DMS114 treated with DMSO at 0.1 percent for 48 hours (cell line): ENCODE measurements around the gene LASP1NB.

Source experiments
- DNase-seq: peaks from one replicate; lab custom pipeline; 2025; ENCODE audit not compliant: unreplicated experiment; lab: John Stamatoyannopoulos, UW

LASP1NB gene

DNA sequence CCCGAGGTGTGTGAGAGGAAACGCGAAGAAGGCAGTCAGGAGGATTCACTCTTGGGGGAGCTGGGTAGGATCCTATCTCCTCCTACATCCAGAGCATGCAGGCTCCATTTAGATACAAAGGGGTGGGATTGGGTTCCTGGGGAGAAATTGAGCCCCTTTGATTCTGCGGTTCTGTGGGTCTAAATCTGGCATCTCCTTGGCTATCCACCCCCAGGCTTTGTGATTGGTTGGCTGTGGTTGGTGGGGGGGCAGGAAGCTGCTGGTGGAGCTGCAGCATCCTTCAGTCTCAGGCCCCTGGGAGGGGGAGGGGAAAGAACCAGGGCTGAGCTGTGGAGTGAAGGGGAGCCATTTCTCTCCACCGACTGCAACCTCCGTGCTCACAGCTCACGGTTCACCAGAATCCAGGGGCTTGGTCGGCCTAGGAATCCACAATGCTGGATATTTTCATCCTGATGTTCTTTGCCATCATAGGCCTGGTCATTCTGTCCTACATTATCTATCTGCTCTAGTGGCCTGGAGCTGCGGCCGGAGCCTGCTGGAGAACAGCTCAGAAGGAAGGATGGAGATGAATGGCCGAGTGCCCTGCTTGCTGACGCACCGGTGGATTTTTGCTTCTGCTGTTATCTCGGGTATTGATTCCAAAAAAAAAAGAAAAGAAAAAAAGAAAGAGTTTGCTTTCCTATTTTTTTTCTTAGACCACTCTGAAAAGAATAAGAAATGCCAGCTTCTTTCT is at the start of gene LASP1NB:
LASP1NB (plus strand) TSS at position 352 of the 733 bp plus-strand sequence.
- DNase-seq: no peak

DNA sequence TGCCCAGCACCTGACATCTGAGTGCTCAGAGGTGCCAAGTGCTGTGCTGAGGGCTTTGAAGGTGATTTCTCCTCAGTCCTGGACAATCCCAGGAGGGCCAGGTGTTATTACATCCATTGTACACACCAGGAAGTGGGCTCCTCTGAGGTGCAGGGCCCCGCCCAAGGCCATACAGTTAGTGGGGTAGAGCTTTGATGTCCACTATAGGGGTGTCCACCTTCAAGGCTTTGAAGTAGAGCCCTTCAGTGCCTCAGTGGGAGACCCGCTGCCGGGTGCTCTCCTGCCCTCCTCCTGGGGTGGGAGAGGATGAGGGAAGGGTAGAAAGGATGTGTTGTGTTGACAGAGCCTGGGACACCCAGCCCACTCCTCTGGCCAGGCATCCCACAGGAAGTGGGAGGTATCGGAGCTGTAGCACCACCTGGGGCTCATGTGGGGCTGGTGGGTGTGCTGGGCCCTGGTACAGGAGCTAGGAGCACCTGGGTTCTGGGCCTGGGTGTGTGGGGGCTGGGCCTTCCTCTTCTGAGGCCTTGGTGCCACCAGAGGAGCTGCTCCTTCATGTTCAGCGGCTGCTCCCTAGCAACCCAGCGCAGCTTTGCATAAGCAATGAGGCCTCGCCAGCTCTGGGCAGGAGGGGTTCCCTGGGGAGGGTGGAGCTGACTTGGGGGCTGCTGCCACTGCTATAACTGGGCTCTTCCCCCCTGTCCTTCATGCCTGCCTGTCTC is 48.1 kb upstream of the LASP1NB start:
- no peak for DNase-seq

DNA sequence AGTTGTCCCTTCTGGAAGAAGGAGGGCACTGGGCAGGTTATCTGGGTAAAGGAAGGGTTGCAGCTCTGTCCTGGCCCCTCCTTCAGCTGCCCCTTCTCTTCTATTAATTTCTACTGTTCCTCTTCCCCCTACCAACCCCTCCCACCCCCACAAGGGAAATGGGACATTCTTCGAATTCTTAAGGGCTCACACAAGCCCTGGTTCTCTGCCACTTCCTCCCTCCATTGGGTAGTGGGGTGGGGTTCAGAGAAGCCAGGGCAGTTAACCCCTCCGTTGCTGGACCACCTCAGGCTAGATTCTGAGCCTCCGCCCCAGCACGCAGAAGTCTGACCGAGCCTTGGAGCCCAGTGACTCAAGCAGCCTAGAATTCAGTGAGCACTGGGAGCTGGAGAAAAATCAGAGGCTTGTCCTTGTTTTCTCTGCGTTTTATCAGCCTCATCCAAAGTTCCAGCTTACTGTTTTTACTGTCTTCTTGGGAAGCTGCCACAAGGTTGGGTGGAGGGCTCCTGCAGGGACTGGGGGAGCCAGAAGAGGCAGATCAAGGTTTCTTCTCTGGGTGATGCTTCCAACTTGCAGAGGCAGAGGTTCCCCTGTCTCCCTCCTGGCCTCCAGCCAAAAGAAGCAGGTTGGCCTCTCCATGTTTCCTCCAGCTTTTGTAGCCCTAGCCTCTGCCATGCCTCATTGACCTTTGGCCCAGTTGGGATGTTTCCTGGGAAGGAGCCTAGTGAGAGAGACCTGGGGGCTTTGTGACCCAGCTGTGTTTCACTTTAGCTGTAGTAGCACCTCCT is 45.3 kb upstream of the LASP1NB start:
- DNase-seq: no peak

DNA sequence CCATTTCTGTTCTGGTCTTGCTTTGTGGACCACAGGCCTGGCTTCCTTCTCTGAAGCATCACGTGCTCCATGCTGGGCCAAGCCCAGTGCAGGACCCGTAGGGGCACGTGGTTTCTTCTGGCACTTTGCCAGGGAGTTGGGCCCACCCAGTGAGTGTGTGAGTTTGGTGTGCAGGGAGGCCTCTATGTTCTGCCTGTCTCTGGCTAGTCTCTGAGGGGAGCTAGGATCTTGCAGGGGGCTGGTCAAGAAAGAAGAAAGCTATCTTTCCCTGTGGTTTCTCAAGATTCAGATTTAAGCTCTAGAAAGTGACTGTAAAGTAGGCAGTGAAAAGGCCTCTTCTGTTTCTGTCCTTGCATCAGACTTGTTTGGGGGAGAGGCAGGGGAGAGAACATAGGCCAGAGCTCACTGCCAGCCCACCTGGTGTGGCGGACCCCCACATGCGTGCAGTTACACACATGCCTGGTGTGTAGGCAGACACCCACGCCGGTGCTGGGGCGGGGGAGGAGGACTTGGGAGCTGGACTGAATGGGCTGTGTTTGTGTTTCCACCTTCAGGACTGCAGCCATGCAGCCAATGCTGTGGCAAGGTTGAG is 43.7 kb upstream of the LASP1NB start:
- DNase-seq: no peak

DNA sequence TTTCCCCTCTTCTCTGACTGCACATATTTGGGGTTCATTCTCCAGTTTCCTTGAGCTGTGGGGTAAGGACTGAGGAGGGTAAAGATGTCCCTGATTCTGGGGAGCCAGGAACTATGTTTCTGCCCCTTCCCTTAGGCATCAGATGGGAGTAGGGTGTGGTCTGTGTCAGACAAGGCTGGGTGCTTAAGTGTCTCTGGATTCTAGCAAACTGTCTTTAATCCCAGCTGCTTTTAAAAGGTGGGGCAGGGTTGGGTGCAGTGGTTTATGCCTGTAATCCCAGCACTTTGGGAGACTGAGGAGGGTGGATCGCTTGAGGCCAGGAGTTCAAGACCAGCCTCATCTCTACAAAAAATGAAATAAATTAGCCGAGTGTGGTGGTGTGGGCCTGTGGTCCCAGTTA is 42.5 kb upstream of the LASP1NB start:
- no peak for DNase-seq

DNA sequence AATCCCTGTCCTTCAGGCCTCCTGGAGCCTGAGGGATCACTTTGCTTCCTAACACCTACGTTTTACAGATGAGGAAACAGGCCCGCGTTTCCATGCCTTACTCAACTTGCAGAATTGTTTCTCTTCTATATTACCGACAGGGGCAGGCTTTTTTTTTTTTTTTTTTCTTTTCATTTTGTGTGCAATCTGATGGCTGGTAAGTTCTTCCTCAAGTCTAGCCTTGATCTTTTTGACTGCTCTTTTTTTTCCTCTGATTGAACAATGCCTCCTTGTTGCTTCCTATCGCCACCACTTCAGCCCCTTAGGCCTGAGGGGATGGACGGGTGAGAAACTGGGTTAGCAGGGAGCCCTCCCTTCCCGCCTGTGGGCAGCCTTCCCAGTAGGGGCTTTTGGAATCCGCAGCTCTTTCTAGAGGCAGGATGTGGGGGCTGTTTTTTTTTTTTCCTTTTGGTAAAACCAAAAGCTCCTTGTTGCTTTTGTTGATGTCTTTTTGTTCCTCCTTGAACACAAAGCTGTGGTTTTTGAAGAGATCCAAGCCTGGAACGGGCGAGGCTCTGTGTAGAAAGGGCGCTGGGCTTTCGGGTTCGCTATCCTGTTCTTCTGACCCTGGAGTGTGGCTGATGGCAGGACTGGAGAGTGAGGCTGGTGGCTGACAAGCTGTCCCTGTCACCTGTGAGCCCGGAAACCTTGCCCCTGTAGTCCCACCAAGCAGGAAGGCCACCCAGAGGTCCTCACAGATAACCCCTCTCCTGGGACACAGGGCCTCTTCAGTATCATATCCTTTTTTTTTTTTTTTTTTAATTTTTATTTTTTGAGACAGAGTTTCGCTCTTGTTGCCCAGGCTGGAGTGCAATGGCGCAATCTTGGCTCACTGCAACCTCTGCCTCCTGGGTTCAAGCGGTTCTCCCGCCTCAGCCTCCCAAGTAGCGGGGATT is 41.6 kb upstream of the LASP1NB start:
- DNase-seq: no peak

DNA sequence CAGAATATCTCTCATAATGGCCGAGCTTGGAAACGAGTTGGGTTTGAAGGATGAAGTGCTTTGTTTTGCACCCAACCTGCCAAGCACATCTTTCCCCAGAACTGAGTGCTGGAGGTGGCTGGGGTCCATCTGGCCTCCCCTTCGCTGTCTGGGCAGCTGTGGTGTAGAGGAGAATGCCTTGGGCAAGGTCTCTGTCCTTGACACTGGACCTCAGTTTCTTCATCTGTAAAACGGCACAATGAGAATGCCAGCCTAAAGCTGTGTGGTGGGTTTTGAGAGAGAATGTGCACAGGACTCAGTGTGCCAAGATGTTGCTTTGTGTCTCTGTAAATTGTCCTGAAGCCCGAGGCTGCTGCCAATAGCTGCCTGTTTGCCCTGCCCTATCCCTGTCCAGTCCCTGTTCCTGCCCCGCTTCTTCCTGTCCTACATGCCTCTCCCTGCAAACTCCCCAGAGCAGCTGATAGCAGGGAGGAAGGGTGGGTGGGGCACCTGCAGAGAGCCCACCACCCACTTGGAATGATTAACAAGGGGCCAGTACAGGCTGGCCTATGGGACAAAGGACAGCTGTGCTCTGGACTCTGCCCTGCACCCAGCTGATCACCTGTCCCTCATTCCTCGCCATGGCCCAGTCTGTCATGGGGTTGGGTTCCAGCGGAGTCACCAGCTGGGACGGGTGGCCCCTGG is 40.2 kb upstream of the LASP1NB start:
- DNase-seq: no peak

DNA sequence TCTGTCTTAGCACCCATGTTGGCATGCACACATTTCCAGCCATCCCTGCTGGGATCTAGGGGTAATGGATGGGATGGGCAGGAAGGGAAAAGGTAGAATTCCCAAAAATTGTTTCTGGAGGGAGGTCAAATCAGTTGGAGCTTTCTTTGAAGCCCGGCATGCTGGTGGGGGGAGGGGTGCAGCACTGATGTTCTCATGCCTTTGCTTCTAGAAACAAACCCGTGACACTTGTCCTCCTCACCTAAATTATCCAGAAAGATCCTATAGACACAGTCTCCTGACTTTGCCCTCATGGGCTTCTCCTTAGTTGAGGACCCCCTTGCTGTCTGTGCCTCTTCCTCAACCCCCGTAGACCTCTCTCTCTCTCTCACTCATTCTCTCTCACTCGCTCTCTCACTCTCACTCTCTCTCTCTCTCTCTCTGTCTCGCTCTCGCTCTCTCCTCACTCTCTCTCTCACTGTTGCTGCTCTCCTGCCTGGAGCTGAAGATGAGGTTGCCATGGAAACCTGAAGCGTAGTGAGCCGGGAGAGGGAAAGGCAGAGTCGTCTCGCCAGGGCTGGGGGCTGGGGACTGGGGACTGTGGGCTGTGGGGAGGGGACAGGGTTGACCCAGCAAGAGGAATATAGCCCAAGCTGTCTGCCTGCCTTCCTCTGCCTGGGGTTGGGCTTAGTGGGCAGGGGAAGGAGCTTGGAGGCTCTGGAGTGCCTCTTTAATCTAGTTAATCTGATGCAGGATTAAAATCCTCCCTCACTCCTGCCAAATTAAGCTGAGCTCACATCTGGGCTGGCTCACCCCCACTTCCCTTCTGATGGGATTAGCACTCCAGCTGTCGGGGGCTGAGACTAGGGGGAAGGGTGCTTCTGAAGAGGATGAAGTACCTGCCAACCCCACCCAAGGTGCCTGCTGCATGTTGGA is 39.4 kb upstream of the LASP1NB start:
- DNase-seq: no peak

DNA sequence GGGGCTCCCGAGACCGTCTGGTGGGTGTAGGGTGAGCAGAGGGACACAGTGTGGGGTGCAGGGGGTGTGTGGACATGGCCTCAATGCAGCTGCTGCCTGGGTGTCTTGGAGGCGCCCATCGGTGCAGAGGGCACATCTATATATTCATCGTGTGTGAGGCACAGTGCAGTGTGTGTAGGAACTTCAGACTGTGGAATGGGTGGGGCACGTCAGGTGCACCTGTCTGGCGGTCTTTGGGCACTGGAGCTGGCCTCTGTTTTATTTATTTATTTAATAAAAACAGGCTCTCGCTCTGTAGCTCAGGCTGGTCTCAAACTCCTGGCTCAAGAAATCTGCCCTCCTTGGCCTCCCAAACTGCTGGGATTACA is 38.8 kb upstream of the LASP1NB start:
- no peak for DNase-seq

DNA sequence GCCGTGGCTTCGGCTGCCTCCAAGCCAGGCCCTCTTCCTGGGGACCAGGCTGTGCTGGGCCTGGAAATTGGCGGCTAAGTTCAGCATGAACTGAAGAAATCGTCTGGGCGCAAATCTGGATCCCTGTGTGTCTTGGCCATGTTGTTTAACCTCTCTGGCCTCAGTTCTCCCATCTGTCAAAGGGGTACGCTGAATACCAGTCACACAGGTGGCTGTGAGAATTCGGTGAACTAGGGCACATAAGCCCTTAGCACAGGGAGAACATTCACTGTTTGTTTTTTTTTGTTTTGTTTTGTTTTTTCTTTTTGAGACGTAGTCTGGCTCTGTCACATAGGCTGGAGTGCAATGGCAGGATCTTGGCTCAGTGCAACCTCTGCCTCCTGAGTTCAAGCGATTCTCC is 36.6 kb upstream of the LASP1NB start:
- DNase-seq: no peak

DNA sequence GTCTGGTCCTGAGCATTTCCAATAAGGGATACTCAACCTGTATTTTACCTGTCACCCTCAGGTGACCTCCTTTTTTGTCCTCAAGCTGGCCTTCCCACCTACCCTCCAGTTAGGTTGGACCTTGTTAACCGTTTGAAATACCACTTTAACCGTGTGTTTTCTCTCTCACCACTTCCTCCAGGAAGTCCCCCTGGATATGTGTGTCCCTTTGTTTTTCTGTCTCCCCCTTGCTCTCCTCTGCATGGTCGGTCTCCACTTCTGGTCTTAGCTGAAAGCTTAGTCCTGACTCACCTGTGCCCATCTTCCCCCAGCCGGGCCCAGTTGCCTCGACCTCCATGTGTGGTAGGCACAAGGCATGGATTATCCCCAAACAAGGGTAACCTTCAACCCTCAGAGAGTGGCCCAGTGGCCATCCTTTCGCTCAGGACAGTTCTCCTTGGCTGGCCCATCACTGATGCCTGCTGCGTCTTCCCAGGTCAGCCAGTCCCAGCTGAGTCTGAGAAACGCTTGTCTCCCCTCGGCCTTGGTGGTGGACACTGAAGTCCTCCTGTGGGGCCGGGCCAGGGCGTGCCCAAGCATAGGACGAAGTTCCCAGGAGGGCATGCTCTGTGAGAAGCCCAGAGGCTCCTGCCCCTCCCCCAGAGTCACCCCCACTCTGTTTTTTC is 35.5 kb upstream of the LASP1NB start:
- no peak for DNase-seq

DNA sequence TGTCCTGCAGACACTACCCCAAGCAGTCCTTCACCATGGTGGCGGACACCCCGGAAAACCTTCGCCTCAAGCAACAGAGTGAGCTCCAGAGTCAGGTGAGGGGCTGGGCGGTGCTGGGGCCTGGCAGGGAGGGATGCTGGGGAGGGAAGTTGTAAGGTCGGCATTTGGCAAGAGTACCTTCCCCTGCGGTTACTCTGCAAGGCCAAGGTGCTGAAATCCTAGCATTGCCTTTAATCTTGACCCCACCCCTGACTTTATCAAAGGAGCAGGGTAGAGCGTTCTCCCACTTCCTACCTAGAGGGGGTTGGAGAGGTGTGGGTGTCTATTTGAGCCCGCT is 35.0 kb upstream of the LASP1NB start:
- no peak for DNase-seq

DNA sequence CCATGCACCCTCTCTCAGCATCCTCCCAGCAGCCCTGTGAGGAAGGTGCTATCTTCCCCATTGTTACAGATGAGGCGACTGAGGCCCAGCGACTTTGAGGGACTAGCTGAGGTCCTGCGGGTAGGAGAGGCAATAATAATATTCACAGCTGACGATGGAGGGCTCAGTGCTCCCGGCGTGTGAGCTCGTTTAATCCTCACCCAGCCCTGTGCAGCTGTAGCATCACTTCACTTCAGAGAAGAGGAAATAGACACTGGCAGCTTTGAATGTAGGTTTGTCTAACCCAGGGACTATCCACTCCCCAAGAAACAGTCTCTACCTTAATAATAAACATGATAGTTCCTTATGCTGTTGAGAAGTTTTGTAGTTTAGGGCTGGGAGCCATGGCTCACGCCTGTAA is 34.0 kb upstream of the LASP1NB start:
- DNase-seq: no peak

DNA sequence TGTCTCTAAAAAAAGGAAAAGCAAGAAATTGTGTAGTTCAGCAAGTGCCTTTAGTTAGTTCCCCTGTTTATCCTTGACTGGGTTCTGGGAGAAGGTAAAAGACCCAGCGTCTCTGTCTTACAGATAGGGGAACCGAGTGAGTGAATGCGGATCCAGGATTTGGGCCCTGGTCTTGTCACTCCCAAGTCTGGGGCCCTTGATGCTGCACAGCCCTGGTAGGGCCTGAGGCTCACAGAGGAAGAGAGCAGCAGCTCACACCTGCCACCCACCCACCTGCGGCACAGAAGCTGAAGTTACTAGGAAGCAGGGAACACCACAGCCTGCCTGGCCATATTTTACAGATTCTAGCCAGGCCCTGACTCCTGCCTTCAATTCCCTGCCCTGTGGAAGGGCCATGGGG is 33.3 kb upstream of the LASP1NB start:
- no peak for DNase-seq

DNA sequence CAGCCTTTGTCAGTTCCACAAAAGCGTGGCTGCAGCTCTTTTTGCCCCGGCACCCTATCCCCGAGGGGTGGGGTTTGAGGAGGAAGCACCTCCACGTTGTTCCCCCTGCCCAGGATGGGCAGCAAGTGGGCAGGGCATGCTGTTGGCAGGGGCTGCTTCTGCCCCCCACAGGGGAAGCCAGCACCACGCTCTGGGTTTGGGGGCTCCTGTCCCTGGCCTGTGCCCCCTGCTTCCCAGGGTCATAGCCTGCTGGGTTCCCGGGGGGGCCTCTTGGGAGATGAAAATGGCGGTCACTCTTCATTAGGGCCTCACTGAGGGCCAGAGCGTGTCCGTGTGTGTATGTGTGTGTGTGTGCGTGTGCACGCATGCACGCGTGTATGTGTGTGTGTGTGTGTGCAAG is 32.8 kb upstream of the LASP1NB start:
- DNase-seq: no peak

DNA sequence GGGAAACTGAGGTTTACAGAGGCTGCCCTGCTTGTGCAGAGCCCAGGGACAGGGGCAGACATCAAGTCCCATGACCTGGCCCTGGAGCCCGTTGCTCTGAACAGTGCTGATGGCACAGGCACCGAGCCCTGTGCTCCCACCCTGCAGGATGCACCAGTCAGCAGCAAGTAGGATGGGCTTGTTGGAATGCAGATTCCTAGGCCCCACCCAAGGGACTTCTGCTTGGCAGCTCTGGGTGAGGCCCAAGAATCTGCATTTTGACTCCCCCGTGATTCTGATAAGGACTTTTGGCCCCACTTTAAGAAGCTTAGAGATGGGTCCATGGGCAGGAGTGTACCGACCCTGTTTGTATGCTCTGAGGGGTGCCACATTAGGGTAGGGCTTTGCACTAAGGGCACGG is 32.3 kb upstream of the LASP1NB start:
- DNase-seq: no peak

DNA sequence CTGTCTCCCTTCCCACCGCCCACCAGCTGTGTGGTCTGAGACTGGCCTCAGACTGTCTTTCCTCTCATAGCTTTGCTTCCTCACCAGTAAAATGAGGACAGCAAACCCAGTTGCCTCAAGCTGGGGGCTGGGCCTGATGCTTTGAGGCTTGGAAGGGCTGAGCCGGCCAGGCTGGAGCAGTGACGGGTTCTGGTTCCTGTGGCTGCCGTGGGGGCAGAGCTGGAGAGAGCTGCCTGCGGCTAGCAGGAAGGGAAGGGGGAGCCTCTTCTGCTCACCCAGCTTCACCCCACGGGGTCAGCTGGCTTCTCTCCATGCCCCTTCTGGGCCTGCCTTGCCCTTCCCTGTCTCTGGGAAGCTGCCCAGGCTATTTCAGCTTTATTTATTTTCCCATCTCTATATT is 31.8 kb upstream of the LASP1NB start:
- no peak for DNase-seq

DNA sequence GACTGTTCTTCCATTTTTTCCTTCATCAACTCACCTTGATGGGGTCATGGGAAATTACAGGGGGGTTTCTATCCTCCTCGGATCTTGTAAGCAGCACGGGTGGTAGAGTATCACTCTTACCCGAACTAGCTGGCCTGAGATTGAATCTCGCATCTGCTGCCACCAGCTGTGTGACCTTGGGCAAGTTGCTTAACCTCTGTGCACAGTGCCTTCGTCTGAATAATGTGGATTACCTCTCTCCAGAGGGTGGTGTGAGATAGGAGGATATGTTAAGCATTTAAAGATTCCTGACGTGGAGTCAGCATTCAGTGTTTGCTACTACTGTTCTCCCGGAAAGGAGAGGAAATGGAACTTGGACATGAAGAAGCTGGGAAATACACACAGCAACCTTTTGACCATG is 31.1 kb upstream of the LASP1NB start:
- no peak for DNase-seq
